SHP77 (cell line): ENCODE results near the gene SHISA9.

Experiments used
- DNase-seq, 2 experiments: peaks; one replicate each; lab custom pipeline; 2025; lab: John Stamatoyannopoulos, UW

The SHISA9 gene

DNA sequence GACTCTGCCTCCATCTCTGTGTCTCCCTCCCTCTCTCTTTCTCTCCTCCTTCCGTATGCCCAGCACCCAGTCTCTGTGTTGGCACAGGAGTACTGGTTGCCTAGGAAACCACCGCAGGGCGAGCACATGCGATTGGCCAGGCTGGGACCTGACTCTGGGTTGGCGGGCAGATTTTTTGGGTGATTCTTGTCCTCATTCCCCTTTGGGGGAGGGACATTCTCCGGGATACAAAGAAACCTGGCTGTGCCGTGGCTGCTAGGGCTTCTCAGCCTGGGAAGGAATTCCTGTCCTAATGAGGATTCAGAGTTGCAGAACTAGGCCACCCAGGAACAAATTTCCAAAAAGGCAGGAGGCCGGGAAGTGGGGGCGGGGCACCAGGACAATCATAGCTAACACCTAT lies 168.9 kb downstream of the SHISA9 start:
- no peak for DNase-seq

- DNase-seq, result no peak
These were observed 175.5 kb downstream of the SHISA9 start for GRCh38 chr16:13076878-13077277.

GRCh38 chr16:13077816-13078215 lies 176.4 kb downstream of the SHISA9 start:
- no peak for DNase-seq

DNA sequence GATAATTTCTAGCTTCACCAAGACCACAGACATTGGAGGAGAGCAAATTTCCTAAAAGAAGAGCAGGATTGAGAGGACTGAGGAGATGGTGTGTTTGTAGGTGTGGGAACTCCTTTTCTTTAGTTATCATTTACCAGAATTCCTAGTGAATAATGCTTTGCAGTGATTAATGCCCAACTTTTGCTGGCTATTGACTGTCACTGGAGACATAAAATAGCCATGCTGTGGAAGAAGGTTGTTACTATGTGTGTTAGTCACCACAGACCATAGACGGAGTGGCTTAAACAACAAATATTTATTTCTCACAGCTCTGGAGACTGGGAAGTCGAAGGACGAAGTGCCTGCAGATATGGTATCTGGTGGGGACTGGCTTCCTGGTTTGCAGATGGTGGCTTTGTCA lies 179.1 kb downstream of the SHISA9 start:
- DNase-seq, result no peak

GRCh38 chr16:13081825-13082331 lies 180.5 kb downstream of the SHISA9 start:
- no peak for DNase-seq

DNA sequence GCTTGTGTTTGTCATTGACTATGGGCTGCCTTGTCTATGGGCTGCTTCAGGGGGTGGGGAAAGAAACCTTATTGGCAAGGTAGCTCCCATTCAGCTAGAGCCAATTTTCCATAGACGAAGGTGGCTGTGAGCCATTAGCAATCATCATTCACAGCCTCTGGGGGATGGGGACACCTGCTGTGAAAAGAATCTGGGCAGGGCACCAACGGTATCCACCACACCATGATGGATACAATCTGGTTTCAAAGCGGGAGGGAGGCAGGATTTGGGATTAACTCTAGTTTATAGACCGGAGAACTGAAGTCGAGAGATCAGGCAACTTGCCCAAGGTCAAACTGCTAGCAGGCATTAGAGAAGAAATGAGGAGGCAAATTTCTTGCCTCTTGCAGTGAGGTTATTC lies 182.3 kb downstream of the SHISA9 start:
- no peak for DNase-seq

GRCh38 chr16:13084331-13084730 lies 182.9 kb downstream of the SHISA9 start:
- no peak for DNase-seq

- no peak for DNase-seq
These were observed 192.3 kb downstream of the SHISA9 start for GRCh38 chr16:13093661-13094060.

- DNase-seq, result no peak
These were observed 193.7 kb downstream of the SHISA9 start for GRCh38 chr16:13095061-13095460.

- no peak for DNase-seq
These were observed 197.1 kb downstream of the SHISA9 start for GRCh38 chr16:13098536-13098935.

GRCh38 chr16:13099822-13100221 lies 198.4 kb downstream of the SHISA9 start:
- no peak for DNase-seq

GRCh38 chr16:13100970-13101369 lies 199.6 kb downstream of the SHISA9 start:
- DNase-seq, result no peak

DNA sequence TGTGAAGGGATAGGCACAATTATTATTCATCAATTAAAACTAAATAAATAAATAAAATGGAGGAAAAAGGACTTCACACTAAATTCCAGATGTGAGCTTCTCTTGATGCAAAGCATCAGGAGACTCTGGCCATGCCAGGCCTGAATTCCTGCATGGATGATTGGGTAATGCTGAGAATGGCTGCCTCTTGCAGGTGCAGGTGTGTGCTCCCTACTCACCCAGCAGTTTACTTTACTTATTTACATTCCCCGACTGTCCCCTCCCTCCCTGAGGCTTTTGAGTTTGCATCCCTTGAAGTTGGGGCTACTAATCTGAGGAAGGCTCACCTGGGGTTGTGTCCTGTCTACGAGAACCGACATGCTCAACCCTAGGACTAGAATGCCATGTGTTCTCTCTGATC lies 200.4 kb downstream of the SHISA9 start:
- no peak for DNase-seq

DNA sequence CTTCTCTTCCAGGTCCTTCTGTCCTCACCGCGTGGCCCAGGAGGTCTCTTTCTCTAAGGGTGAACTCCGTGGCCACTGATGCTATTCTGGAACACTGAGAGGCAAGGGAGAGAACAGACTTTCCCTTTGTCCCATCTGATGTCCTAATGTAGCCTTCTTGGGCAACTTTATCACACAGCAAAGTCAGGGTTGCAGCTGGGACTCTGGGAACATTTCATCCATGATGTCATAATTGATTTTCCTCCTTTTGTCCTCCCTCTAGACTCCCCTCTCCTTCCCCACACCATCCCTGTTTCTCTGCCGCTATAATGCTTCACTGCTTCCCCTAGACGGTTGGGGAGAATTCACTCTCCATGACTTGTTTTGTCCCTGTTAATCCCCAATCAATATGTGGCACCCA lies 201.0 kb downstream of the SHISA9 start:
- DNase-seq, result no peak

DNA sequence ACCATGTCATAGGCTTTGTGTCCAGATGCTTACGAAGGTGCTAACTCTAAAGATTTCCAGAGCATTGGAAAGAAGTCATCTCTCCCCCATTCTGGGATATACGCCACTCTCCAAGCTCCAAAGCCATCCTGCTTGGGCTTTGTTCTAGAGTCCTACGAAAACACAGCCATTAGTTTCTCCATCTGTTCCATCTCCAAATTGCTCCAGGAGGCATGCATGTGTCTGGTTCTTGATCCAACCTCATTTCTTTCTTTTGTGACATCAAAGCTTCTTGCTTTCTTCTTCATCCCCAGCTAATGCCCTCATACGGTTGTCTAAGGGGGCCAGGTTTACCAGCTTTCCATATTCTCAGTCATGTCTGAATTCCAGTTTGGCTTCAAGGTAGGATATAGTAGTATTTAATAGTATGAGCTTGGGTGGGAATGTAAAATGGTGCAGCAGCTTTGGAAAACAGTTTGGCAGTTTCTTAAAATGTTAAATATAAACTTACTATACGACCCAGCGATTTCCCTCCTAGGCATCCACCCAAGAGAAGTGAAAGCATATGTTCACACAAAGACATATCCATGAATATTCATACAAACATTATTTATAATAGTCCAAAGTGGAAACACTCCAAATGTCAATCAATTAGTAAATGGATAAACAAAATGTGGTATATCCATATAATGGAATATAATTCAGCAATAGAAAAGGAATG lies 202.6 kb downstream of the SHISA9 start:
- no peak for DNase-seq

DNA sequence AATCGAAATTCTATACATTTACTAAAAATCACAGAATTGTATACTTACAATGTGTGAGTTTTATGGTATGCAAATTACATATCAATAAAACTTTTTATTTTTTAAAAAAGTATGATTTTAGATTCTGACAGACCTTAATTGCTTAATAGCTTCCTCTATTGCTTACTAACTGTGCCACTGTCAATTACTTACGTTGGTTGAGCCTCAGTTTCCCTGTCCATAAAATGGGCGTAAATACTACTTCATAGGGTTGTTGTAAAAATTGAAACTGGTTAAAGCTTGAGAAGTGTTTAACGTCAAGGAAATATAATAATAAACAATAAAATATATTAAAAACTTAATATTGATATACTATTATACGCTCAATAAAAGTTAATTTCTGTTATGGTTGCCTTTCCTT lies 203.4 kb downstream of the SHISA9 start:
- no peak for DNase-seq

GRCh38 chr16:13105427-13105826 lies 204.0 kb downstream of the SHISA9 start:
- no peak for DNase-seq

DNA sequence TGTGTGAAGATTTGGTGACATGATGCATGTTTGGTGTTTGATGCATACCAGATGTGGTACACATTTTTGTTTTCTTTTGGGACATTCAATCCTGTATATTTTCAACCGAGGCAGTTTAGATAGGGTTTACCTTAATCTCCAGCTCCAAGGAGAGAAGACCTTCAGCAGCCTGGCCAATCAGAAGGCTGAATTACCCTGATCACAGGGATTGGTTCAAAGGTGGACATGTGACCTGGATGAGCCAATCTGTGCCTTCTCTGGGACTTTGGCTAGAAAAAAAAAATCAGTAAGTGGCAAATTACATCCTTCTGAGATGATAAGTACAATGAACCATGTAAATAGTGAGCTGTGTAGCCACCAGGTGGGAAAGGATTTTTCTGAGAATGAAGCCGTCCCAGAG lies 205.1 kb downstream of the SHISA9 start:
- no peak for DNase-seq

DNA sequence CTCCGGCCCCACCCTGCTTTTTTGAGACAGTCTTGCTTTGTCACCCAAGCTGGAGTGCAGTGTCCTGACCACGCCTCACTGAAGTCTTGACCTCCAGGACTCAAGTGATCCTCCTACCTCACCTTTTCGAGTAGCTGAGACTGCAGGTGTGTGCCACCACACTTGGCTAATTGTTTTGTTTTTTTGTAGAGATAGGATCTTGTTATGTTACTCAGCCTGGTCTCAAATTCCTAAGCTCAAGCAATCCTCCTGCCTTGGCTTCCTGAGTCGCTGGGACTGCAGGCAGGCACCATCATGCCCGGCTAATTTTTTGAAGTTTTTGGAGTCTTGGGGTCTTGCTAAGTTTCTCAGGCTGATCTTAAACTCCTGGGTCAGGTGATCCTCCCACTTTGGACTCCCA lies 206.7 kb downstream of the SHISA9 start:
- DNase-seq, result no peak

GRCh38 chr16:13109171-13109570 lies 207.8 kb downstream of the SHISA9 start:
- DNase-seq, result no peak

GRCh38 chr16:13110124-13110796 lies 208.9 kb downstream of the SHISA9 start:
- no peak for DNase-seq

GRCh38 chr16:13111747-13112146 lies 210.3 kb downstream of the SHISA9 start:
- DNase-seq, result no peak

GRCh38 chr16:13113741-13114140 lies 212.3 kb downstream of the SHISA9 start:
- no peak for DNase-seq

GRCh38 chr16:13118091-13118490 lies 216.7 kb downstream of the SHISA9 start:
- DNase-seq, result no peak
